ENCODE data around the gene PACS1.

Gene PACS1

GRCh38 chr11:66083767-66084166, 13.7 kb downstream of the PACS1 start:
- Histone ChIP-seq H3K9me3 (ENCODE audit: control insufficient read depth, insufficient read depth, low read length) (no peaks in the 10 kb centered on the region), H3K9me2 (replicated peaks; ENCODE audit: control insufficient read depth, low read length) (no peaks in the 10 kb centered on the region), H3K4me3 (ENCODE audit: low read length) (peak overlapping the region; percentile 53), H3K79me2 (ENCODE audit: control insufficient read depth, low read length) (peaks cover 98% of the 10 kb centered on the region), H3K27me3 (ENCODE audit: control insufficient read depth, low read length) (no peaks in the 10 kb centered on the region), H4K20me1 (ENCODE audit: control insufficient read depth, insufficient read depth, low read depth, low read length) (no peaks in the 10 kb centered on the region), H3F3A (ENCODE audit: control insufficient read depth, insufficient read depth) (peaks cover 23% of the 10 kb centered on the region), H3K4me1 (ENCODE audit: control insufficient read depth, low read length) (peaks cover 98% of the 10 kb centered on the region), H3K4me2 (ENCODE audit: low read length) (peak overlapping the region; percentile 90), H3K27ac (ENCODE audit: low read depth, low read length) (peak overlapping the region; percentile 94), H3K36me3 (ENCODE audit: control insufficient read depth, low read length) (peaks cover 18% of the 10 kb centered on the region; the same call in 1 of the 2 replicates)
- TF ChIP-seq EZH2phosphoT487 (IDR thresholded peaks at IDR 0.05; ENCODE audit: borderline replicate concordance, low read length) (no peak), CTCF (IDR thresholded peaks at IDR 0.05; ENCODE audit: low read depth, low read length, poor library complexity, severe bottlenecking) (no peak)

GRCh38 chr11:66084821-66085475, 14.9 kb downstream of the PACS1 start:
- Histone ChIP-seq H3K9me2 (replicated peaks; ENCODE audit: control insufficient read depth, low read length) (no peaks in the 10 kb centered on the region), H3K27ac (ENCODE audit: low read depth, low read length) (peak overlapping the region; percentile 94), H3K27me3 (ENCODE audit: control insufficient read depth, low read length) (no peaks in the 10 kb centered on the region), H3K79me2 (ENCODE audit: control insufficient read depth, low read length) (peaks cover 98% of the 10 kb centered on the region), H3F3A (ENCODE audit: control insufficient read depth, insufficient read depth) (peaks cover 23% of the 10 kb centered on the region), H3K4me1 (ENCODE audit: control insufficient read depth, low read length) (peaks cover 98% of the 10 kb centered on the region), H3K4me3 (ENCODE audit: low read length) (peak overlapping the region; percentile 53), H3K36me3 (ENCODE audit: control insufficient read depth, low read length) (peaks cover 19% of the 10 kb centered on the region), H4K20me1 (ENCODE audit: control insufficient read depth, insufficient read depth, low read depth, low read length) (no peaks in the 10 kb centered on the region), H3K4me2 (ENCODE audit: low read length) (peak overlapping the region; percentile 90), H3K9me3 (ENCODE audit: control insufficient read depth, insufficient read depth, low read length) (no peaks in the 10 kb centered on the region)
- TF ChIP-seq EZH2phosphoT487 (IDR thresholded peaks at IDR 0.05; ENCODE audit: borderline replicate concordance, low read length) (no peak), CTCF (IDR thresholded peaks at IDR 0.05; ENCODE audit: low read depth, low read length, poor library complexity, severe bottlenecking) (no peak)

- H3K4me2 ChIP-seq (ENCODE audit: low read length), result peak overlapping the region; percentile 87
- peaks cover 21% of the 10 kb centered on the region for H3K36me3 ChIP-seq (ENCODE audit: control insufficient read depth, low read length)
- H3K4me3 ChIP-seq (ENCODE audit: low read length), result peak overlapping the region; percentile 64
- H3F3A ChIP-seq (ENCODE audit: control insufficient read depth, insufficient read depth), result peaks cover 18% of the 10 kb centered on the region
- H3K79me2 ChIP-seq (ENCODE audit: control insufficient read depth, low read length), result peaks cover 87% of the 10 kb centered on the region
- peaks cover 4% of the 10 kb centered on the region; the same call in 1 of the 2 replicates for H3K9me3 ChIP-seq (ENCODE audit: control insufficient read depth, insufficient read depth, low read length)
- no peaks in the 10 kb centered on the region for H4K20me1 ChIP-seq (ENCODE audit: control insufficient read depth, insufficient read depth, low read depth, low read length)
- H3K27ac ChIP-seq (ENCODE audit: low read depth, low read length), result peak overlapping the region; percentile 94
- no peaks in the 10 kb centered on the region for H3K9me2 ChIP-seq (replicated peaks; ENCODE audit: control insufficient read depth, low read length)
- H3K27me3 ChIP-seq (ENCODE audit: control insufficient read depth, low read length), result no peaks in the 10 kb centered on the region
- no peak for TF ChIP-seq CTCF (IDR thresholded peaks at IDR 0.05; ENCODE audit: low read depth, low read length, poor library complexity, severe bottlenecking)
- TF ChIP-seq EZH2phosphoT487 (IDR thresholded peaks at IDR 0.05; ENCODE audit: borderline replicate concordance, low read length), result no peak
- H3K4me1 ChIP-seq (ENCODE audit: control insufficient read depth, low read length), result peaks cover 80% of the 10 kb centered on the region
Observed at GRCh38 chr11:66087148-66087908, 17.3 kb downstream of the PACS1 start.
